Aorta (tissue), 5 donors: ENCODE data around the gene POMT1. TPM values are rescaled to one million over a fixed set of nuclear protein-coding genes. Genes with fewer than 3 reads are reported as not detected.

Source experiments
- ATAC-seq: fragments of 200-7000 bp; cut with Tn5 transposase; one replicate; pipeline ENCODE4 v1.9.1; 2022; ENCODE audit warnings: moderate library complexity; ENCODE audit not compliant: low FRiP score
- DNase-seq, 2 donors: peaks; one replicate each; pipeline ENCODE4 v3.0.0-alpha.2; 2020
- H3K27ac ChIP-seq, 2 donors: one replicate each; pipeline ENCODE4 v1.5.1; 2013; ENCODE audit warnings: low read length in 2 of 2, mild to moderate bottlenecking in 2 of 2, moderate library complexity in 2 of 2, control low read depth in 1 of 2, inconsistent platforms in 1 of 2, low read depth in 1 of 2
- H3K27me3 ChIP-seq, 2 donors: one replicate each; pipeline ENCODE4 v1.6.1; 2013; ENCODE audit warnings: control low read depth in 1 of 2, low read length in 1 of 2, mild to moderate bottlenecking in 1 of 2, moderate library complexity in 1 of 2; ENCODE audit not compliant: insufficient read depth in 2 of 2, control insufficient read depth in 1 of 2
- H3K36me3 ChIP-seq, 2 donors: one replicate each; pipeline ENCODE4 v1.6.1; 2013; ENCODE audit warnings: control low read depth in 1 of 2, low read length in 1 of 2, mild to moderate bottlenecking in 1 of 2; ENCODE audit not compliant: insufficient read depth in 2 of 2, control insufficient read depth in 1 of 2
- H3K4me1 ChIP-seq, 2 donors: one replicate each; pipeline ENCODE4 v1.6.1; 2013; ENCODE audit warnings: low read length in 2 of 2, control low read depth in 1 of 2, mild to moderate bottlenecking in 1 of 2, moderate library complexity in 1 of 2; ENCODE audit not compliant: insufficient read depth in 2 of 2, control insufficient read depth in 1 of 2
- H3K4me3 ChIP-seq, 2 donors: one replicate each; pipeline ENCODE4 v1.5.1; 2013; ENCODE audit warnings: low read length in 2 of 2, control low read depth in 1 of 2, mild to moderate bottlenecking in 1 of 2
- H3K9me3 ChIP-seq: one replicate; pipeline ENCODE4 v1.6.1; 2013; ENCODE audit warnings: mild to moderate bottlenecking, low read length; ENCODE audit not compliant: control insufficient read depth
- WGBS, 2 donors: extraction: QIAGEN DNeasy Blood & Tissue Kit; methylation state at CpG; one replicate each; pipeline ENCODE4 v1.1.7; 2013; 5-methylcytosine and 5-hydroxymethylcytosine counted together
- intact Hi-C, 2 donors: fragments of 100-400 bp; cut with DNase I; formaldehyde crosslinking; loops; one replicate each; pipeline versions ENCODE4 v1.14.2 to v1.15.0; 2022
- polyA plus RNA-seq, 2 donors: library from polyadenylated mRNA; stranded (reverse); fragments of 200-250 nt; gene quantifications; one replicate each; pipeline ENCODE4 v1.2.3, GENCODE V29; 2013
- total RNA-seq, 2 donors: library from RNA; stranded (reverse); fragmentation: NEBNext Ultra II Directional; extraction: Animal tissue kit (Norgen Biotek cat#: 25700); gene quantifications; one replicate each; pipeline ENCODE4 v1.2.1, GENCODE V29; 2021
- donor health status: healthy with polysubstance abuse.
- donor health status: Bipolar disorder and iron deficiency.
- donor health status: DM: no; HTN: no; CAD: no.
- donor health status: DM: no; HTN: no; CAD: no.
- donor health status: DM: yes; HTN: yes; CAD: no.

POMT1 gene
- total and polyA plus RNA-seq, 4 donors: 10.0 to 97.0 (median 27.5) TPM

DNA sequence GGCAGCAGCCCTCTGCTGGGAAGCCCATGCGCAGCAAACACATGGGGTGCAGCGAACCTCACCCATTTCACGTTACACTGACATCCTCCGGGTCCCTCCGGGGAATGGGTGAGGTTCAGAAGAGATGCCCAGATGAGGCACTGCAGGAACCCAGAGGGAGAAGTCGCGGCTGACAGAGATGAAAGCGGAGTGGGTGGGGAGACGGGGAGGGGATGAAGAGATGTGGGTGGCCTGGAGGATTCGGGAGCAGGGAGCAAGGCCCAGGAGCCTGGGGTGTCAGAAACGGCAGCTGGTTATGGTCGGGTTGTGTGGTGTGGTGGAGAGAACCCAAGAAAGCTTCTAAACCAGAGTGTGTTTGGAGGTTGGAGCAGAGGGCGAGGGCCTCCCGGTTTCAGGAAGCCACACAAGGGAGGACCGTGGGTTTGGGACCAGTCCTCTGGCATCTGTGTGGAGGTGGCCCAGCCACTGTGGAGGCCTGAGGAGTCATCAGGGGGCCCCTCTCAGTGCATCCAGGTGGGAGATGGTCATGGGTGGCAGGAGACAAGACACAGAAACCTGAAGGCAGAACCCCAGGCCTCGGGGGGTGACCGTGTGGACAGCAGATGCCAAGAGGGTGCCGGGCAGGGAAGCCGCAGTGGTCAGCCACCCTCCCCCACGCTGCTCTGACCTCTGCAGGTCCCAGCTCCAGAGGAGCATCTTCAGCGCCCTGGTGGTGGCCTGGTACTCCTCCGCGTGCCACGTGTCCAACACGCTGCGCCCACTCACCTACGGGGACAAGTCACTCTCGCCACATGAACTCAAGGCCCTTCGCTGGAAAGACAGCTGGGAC, 19.8 kb downstream of the POMT1 start:
- WGBS, 2 donors: 89% methylated on average over 29 of the region's 29 CpGs
- ATAC-seq (no peak), DNase-seq (no peak)
- Histone ChIP-seq H3K36me3 (peaks cover 0 to 12% of the 10 kb centered on the region in 2 donors), H3K9me3 (no peaks in the 10 kb centered on the region), H3K27ac (no peak overlapping the region), H3K4me1 (no peaks in the 10 kb centered on the region), H3K4me3 (no peak overlapping the region), H3K27me3 (no peaks in the 10 kb centered on the region)
- intact Hi-C loops: no loop called here

DNA sequence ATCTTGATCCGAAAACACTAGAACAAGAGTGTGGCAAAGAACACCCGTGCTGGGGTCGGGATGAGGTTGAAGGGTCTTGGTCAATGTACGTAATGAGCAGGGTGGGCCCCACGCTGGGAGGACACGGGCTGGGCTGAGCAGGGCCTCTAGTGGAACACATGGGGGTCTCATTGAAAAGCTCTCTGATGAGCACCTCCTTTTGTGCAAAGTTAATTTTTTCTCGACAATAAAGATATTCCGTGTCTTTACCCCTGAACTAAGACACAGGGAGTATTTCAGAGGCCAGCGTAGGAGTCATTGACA, 20.3 kb downstream of the POMT1 start:
- no peak for ATAC-seq
- H3K9me3 ChIP-seq: no peaks in the 10 kb centered on the region

DNA sequence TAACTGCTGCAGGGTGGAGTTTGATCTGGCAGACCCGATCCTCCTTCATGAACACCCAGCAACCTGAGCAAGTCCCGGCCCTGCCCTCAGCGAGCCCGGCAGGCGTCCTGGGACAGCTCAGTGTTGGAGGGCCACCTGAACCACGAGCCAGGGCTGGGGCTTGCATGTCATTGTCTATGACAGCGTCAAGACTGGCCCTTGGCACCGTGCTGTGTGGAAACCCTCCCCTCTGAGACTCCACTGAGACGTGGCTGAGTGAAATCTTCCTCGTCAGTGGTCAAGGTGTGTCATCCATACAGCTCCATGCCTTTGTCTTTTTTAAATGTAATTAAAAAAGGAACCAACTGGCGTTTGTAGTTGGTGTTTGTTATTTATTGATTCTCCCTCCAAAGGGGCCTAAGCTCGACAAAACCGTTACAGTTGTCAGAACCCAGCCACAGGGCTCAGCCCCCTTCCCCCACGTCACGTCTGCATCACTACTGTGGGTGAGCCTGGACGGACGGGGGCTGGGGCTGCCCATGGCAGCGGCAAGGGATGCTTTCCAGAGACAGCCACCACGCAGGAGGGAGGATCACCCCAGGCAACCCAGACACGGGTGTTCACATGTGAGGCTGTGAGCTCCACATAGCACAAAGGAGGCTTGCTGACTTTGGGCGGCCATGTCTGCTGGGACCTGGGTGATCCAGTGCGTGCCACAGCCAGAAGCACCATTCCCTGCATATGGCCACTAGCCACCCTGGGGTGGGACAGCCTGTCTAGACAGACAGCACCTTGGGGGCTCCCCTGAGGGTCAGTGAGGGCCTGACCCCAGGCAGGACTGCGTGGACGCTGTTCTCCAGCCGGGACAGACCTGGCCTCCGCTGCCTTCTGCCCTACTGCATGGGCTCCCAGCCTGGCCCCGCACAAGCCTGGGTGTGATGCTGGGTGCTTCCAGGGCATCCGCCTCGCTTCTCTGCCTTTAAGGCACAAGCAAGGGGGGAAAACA, 21.0 kb downstream of the POMT1 start:
- no peaks in the 10 kb centered on the region for H3K9me3 ChIP-seq
- H3K36me3 ChIP-seq: peaks cover 0 to 12% of the 10 kb centered on the region in 2 donors
- 75 to 77% methylated on average over 29 of the region's 29 CpGs for WGBS, 2 donors
- no peak overlapping the region for H3K4me3 ChIP-seq
- no peak for DNase-seq
- no peaks in the 10 kb centered on the region for H3K27me3 ChIP-seq
- ATAC-seq: no peak
- H3K27ac ChIP-seq: no peak overlapping the region
- H3K4me1 ChIP-seq: no peaks in the 10 kb centered on the region
- intact Hi-C loops: no loop called here

More for the DNA sequence above, 20.3 kb downstream of the POMT1 start:
- intact Hi-C loops: no loop called here
- Histone ChIP-seq H3K27ac (no peak overlapping the region), H3K36me3 (peaks cover 0 to 12% of the 10 kb centered on the region in 2 donors), H3K27me3 (no peaks in the 10 kb centered on the region), H3K4me1 (no peaks in the 10 kb centered on the region), H3K4me3 (no peak overlapping the region)
- DNase-seq: no peak
- 87 to 89% methylated on average over 9 of the region's 9 CpGs for WGBS, 2 donors

DNA sequence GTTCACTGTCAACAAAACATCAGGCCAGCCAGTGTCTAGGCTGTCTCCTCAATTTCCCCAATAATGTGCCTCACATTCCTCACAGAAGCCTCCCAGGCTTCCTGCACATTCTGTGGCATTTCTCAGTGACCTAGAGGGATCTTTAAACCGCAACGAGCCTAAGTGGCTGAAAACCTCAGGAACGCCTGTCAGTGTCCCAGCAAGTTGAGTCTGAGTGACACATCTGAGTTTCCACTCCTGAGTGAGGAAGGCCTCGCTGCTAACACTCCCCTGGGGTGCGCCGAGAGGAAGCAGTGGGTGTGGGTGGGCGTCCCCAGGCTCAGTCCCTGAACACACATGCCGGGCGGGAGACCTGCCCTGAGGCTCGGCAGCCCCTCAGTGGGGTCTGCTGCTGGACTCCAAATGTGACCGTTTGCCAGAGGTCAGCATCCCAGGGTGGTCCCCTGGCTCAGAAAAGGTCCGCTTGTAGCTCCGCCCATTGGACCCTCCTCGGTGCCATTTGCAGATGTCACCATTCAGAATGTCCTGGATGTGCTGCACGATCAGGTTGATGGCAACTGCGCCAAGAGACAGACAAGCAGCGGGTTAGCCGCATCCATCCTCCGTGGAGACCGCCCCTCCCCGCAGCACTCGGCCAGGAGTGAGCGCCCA, 22.1 kb downstream of the POMT1 start:
- H3K27me3 ChIP-seq: no peaks in the 10 kb centered on the region
- DNase-seq: no peak
- H3K4me3 ChIP-seq: no peak overlapping the region
- 83 to 84% methylated on average over 23 of the region's 23 CpGs for WGBS, 2 donors
- no peak overlapping the region for H3K27ac ChIP-seq
- intact Hi-C loops: no loop called here
- no peaks in the 10 kb centered on the region for H3K4me1 ChIP-seq
- peaks cover 0 to 6% of the 10 kb centered on the region in 2 donors for H3K36me3 ChIP-seq
- ATAC-seq: no peak
- no peaks in the 10 kb centered on the region for H3K9me3 ChIP-seq

DNA sequence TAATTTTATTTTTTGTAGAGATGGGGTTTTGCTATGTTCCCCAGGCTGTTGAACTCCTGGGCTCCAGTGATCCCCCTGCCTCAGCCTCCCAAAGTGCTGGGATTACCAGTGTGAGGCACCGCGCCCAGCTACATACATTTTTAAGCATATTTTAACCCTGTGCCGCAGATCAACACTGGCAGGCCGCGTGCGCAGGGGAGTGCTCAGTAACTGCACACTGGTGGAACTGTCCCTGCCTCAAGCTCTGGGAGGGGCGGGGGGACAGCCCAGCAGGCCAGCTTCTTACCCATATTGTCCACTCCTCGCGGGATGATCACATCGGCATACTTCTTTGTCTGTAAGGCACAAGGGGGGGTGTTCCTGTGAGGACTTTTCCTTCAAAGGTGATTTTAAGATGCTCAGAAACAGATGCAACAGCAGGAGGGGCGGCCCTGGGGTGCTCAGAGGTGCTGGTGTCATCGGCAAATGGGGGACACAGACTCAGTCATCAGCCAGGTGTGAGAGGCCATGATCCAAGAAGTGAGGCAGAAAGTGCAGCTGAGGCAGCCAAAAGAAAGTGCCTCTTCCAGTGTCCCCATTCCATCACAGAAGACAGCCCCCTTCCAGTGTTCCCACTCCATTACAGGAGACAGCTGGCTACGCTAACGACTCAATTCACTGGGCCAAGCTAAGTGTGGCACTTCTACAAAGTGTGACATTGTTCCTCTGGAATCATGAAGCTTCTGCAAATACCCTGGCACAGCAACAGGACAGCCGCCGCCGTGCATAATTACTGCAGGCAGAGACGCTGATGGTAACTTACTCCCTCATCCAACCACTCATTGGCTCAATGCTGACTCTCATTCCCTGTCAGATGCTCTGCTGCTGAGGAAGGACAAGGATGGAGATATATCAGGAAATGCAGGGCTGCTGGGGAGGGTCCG, 23.2 kb downstream of the POMT1 start:
- H3K4me3 ChIP-seq: no peak overlapping the region
- no peak overlapping the region for H3K27ac ChIP-seq
- H3K9me3 ChIP-seq: no peaks in the 10 kb centered on the region
- WGBS, 2 donors: 83 to 89% methylated on average over 19 of the region's 19 CpGs
- intact Hi-C loops: no loop called here
- DNase-seq (no peak), ATAC-seq (no peak)
- H3K36me3 ChIP-seq: peaks cover 0 to 4% of the 10 kb centered on the region in 2 donors
- H3K27me3 ChIP-seq: no peaks in the 10 kb centered on the region
- no peaks in the 10 kb centered on the region for H3K4me1 ChIP-seq

DNA sequence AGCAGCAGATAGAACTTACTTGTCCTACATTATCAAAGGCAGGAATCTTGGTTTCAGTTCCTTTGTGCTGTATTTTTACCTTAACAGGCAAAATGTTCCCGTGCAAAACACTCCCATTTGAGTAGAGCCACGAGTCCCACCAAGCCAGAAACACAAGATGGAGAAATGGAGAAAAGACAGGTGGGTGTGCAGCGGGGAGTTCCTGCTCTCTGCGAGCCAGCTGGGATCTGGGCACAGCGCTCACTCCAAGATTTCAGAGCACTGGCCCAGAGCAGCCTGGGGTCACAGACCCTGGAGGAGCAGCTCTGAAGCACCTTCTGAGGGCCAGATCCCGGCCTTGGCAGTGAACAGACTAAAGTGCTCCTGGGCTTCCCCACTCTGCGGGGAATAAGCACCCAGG, 25.5 kb downstream of the POMT1 start:
- H3K27me3 ChIP-seq: no peaks in the 10 kb centered on the region
- H3K4me1 ChIP-seq: no peaks in the 10 kb centered on the region
- H3K27ac ChIP-seq: no peak overlapping the region
- 90 to 94% methylated on average over 7 of the region's 7 CpGs for WGBS, 2 donors
- DNase-seq (no peak), ATAC-seq (no peak)
- intact Hi-C loops: no loop called here
- peaks cover 0 to 4% of the 10 kb centered on the region in 2 donors for H3K36me3 ChIP-seq
- H3K4me3 ChIP-seq: no peak overlapping the region
- no peaks in the 10 kb centered on the region for H3K9me3 ChIP-seq

DNA sequence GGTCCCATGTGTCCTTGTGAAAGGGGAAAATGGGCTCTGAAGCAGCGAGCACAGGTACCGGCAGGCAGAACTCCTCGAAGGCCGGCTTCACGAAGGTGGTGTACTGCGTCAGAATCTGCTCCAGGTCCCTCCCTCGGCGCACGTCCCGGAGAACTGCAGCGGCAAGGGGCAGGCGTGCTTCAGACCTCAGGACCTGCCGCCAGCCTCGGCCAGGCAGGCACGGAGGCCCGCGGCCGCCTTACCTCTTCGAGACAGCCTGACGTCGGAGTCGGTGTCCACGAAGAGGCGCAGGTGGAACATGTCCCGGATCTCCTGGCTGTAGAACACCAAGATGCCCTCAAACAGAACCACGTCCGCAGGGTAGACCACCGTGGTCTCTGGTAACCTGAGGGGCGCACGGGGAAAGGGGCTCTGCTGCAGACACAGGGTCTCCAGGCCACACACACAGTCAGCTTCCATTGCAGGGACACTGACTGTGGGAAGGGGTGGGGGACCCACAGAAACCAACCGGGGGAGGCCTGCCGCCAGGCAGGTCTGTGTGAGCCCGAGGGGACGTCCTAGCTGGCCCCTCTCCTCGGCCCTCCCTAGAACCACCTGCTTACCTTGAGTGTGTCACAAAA, 26.3 kb downstream of the POMT1 start:
- Histone ChIP-seq H3K27ac (no peak overlapping the region), H3K9me3 (no peaks in the 10 kb centered on the region), H3K36me3 (peaks cover 0 to 4% of the 10 kb centered on the region in 2 donors), H3K4me3 (no peak overlapping the region), H3K27me3 (no peaks in the 10 kb centered on the region), H3K4me1 (no peaks in the 10 kb centered on the region)
- intact Hi-C loops: no loop called here
- ATAC-seq (no peak), DNase-seq (no peak)
- WGBS, 2 donors: 95% methylated on average over 35 of the region's 35 CpGs
